Eye (tissue), 1 donor: ENCODE measurements around the gene CEMIP2.
"Not testable (repeated sequence)": the region's sequence is repeated elsewhere in the genome, so short reads cannot be mapped to it uniquely, and the experiment has no call there.

ENCODE experiments used
- DNase-seq: peaks from one replicate; pipeline ENCODE4 v3.0.0-alpha.2; 2015

The CEMIP2 gene

DNA sequence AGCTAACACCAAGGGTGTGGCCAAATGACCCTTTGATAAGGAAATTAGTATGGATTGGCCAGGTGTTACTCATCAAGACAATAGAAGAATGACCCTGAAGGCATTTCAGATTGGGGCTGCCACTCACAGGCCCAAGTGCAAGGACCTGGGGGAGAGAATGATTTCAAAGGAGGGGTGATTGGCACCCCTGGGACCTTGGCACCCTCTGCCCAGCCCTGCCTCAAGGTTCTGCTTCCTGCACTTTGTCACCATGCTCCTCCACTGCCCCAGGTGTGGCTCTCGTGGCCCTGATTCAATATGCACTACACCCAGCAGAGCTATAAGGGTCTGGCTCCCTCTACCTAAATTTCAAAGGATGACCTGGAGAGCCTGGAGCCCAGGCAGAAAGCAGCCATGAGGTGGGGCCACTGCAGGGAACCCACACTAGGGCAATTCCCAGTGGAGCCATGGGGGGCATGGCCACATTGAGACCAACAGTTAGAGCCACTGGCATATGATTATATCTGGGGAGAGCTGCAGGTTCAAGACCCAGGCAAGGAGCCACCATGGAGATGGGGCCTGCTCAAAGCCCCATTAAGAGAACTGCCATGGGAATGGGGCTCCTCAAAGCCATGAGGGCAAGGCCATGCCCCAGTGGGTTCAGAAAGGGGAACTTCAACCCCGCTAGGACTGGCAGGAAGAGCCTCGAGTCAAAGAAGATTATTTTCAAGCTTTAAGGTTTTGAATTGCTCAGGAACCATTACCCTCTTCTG, 93.0 kb downstream of the CEMIP2 start:
- DNase-seq, result no peak

DNA sequence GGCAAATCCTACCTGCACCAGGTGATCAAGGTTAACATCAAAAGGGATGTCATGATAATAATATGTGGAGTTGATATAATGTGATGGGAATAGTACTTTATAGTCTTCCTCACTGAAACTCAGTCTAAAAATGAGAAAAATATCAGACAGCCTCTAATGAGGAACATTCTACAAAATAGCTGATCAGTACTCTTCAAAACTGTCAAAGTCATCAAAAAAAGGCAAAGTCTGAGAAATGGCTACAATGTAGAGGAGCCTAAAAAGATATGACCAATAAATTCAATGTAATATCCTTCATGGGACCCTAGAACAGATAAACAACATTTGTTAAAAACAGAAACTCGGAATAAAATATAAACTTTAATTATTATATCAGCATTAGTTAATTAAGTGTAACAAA, 95.7 kb downstream of the CEMIP2 start:
- no peak for DNase-seq

DNA sequence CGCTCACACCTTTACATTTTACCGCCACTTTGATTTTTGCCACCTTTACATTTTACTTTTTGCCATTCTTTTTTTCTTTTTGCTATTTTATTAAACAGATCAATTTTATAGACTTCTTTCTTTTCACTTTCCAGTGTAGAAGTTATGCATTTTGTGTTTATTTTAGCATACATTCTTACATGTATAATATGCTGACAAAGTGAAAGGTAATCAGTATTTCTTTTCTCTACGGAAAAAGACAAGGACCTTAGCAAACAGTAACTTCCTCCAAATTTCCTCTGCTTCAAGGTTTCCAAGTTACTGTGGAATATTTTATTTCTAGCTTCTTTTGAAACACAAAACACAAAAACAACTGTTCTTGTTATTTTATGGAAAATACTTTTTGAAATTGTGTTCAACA, 97.0 kb downstream of the CEMIP2 start:
- no peak for DNase-seq

DNA sequence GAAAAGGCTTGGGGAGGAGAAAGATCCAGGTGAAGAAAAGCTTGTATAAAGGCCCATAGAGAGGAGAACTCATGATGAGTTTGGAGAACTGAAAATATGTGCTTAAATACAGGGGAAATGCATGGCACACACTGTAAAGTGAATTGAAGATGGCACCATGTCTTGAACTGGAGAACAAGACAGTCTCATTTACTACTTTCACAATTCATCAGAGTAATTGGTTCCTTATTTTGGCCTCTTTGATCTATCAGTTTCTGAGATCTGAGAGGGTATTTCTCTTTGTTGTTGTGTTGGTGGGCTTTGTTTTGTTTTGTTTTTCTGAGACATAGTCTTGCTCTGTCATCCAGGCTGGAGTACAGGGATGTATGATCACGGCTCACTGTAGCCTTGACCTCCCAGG, 98.2 kb downstream of the CEMIP2 start:
- no peak for DNase-seq

DNA sequence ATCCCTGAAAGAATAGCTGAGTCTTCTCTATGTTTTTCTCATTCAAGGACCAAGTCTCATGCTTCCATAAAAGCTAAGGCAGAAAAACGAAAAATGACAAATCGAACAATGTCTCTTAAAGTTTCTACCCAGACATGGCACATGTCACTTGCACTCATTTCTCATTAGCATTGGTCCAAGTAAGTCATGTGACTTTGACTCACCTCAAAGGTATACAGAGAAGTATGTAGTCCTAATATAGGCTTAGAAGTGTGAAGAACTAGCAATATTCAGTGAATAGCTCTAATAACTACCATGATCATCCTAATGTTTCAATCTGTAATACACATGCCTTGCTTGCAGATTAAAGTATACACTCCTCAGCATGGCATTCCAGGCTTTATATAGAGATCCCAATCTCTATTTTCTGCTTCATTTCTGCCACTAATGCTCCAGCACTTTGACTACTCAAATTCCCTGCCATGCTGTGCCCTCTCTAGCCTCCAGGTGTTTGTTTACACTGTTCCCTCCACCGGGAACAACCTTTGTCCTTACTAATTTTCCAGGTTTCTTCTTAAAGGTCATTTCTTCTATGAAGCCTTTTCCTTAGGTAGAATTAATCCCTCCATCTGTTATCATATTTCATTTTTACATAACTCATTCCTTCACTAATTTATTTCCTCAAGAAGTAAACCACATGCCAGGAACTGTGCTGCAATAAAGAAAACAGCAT, 98.9 kb downstream of the CEMIP2 start:
- DNase-seq, result no peak

DNA sequence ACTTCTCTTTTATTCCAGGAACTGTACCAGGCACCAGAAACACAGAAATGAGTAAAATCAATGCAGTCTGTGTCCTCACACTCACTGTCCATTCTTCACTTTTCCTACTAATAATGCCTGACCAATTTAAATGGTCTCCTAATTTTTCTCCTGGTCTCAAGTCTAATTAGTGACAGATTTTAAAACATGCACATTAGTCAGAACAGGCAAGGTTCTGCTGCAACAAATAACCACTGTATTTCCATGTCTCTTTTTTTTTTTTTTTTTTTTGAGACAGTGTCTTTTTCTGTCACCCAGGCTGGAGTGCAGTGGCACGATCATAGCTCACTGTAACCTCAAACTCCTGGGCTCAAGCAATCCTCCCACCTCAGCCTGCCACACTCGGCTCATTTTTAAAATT, 99.6 kb downstream of the CEMIP2 start:
- no peak for DNase-seq

DNA sequence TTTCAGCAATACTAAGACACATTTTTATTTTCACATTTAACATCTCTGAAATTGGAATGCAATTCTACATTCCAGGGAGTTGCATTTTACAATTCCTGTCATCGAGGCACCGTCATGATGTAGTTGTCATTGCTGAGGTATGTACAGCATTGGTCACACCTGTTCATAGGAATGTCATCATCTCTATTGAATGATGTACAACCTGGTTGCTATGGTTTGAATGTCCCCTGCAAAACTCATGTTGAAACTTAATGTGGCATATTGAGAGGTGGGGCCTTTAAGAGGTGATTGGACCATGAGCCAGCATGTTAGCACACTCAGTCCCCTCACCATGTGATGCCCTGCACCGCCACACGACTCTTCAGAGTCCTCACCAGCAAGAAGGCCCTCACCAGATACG, 103.1 kb downstream of the CEMIP2 start:
- no peak for DNase-seq

DNA sequence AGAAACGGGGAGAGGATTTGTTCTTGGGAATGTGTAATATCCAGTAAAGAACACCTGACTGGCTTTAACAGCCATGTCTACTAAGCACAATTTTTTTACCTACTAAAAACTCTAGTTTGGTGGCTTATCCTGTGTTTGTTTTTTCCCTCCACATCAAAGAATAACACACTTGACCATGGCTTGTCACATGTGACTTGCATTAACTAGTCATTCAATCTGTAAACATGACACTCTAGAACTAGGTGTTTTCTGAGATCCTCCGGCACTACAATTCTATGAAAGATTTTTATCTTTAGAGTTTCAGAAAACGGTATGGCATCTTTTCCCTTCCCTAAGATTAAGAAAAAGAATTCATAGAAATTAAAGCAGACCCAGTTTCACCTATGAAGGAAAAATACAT, 103.7 kb downstream of the CEMIP2 start:
- no peak for DNase-seq

DNA sequence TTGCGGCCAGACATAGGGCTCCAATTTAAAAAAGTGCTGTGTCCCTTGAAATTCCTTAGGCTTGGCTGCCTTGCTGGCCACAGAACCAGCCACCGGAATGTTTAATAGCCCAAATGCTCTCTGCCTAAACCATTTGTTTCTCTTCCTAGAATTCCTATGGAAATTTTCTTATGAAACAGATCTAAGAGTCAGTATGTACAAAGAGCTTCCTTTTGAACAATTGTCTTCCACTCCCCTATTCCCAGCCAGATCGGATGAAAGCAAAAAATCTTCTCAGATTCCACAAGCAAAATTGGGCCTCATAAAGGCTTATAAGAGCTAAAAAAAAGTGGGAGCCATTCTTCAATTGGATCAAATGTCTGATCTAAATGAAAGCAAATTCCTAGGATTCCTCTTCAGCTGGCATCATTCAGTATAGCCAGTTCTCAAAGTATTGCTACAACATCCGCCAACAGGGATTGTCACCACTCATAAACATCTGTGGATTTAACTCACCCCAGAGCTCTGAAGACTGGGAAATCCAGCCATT, 104.3 kb downstream of the CEMIP2 start:
- peak; percentile 58 for DNase-seq

DNA sequence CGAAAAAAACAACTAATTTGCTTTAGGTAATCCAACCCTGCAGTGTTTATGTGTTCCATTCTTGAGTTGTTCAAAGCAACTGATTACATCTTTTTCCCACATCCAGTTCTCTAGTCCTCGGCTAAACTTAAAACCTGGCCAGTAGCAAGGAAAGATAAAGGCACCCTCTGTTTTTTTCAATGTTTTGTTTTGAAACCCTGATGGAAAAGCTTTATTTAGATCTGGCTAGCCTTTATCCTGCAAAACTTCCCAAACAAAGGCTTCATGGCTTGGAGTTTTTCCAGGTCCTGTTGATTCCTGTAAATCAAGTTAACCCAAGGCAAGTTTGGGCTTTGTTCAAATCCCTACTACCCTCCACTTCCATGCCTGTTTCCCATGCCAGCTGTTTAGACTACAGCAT, 105.1 kb downstream of the CEMIP2 start:
- peak; percentile 33 for DNase-seq

DNA sequence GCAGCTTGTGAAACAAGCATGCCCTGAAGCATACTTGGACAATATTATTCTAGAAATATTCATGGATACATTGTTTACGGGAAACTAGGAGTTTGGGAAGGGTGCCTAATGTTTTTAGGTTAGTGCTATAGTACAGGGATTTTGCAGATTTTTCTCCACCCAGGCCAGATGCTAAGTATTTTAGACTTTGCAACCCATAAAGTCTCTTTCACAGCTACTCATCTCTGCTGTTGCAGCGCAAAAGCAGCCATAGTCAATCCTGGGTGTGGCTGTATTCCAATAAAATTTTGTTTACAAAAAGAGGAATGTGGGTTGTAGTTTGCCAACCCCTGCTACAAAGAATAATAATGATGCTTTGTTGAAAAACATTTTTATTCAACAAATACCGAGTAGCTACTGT, 106.2 kb downstream of the CEMIP2 start:
- no peak for DNase-seq

DNA sequence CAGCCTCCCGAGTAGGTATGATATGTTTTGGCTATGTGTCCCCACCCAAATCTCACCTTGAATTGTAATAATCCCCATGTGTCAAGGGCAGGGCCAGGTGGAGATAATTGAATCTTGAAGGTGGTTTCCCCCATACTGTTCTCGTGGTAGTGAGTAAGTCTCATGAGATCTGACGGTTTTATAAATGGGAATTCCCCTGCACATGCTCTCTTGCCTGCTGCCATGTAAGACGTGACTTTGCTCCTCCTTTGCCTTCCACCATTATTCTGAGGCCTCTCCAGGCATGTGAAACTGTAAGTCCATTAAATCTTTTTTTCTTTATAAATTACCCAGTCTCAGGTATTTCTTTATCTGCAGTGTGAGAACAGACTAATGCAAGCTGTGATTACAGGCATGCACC, 111.0 kb downstream of the CEMIP2 start:
- not testable (repeated sequence) for DNase-seq

DNA sequence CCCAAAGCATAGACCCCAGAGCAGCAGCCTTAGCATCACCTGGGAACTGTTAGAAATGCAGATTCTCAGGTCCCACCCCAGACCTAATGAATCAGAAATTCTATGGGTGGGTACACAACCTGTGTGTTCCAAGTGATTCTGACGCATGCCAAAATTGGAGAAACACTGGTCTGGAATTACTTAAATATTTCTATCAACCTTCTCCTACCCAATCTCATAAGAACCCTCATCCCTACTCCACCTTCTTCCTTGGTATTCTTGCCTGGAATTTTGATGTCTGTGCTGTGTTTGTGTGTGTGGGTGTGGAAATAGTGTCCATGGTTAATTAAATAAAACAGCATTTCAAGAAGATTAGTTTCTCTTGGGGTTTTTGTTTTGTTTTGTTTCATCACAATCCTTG, 111.8 kb downstream of the CEMIP2 start:
- no peak for DNase-seq

DNA sequence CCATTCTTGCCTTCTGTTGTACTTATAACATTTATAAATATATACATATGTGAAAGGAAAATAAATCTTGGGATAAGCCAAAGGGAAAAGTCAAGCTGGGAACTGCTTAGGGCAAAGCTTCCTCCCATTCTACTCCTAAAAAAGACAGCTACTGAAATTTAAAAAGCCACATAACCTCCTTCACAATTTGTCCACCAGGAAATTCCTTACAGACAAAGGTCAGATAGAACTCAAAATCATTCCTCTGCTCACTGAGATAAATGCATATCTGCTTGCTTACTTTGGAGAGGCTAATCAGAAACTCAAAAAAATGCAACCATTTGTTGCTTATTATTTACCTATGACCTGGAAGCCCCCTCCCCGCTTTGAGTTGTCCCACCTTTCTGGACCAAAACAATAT, 112.5 kb downstream of the CEMIP2 start:
- no peak for DNase-seq

DNA sequence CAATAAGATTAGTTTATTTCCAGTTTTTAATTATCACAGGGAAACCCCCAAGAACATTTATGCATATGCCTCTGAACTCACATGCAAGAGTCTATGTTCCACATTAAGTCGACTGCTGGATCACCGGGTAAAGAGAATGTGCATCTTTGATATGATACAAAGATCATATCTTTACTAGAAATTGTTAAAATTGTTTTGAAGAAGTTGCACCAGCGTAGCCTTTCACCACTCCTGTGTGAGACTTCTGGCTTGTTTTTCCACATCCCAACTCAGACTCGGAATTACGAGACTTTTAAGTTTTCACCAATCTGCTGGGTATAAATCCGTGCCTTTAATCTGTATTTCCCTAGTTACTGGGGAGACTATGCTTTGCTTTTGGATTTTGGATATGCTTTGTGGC, 113.2 kb downstream of the CEMIP2 start:
- DNase-seq, result no peak

DNA sequence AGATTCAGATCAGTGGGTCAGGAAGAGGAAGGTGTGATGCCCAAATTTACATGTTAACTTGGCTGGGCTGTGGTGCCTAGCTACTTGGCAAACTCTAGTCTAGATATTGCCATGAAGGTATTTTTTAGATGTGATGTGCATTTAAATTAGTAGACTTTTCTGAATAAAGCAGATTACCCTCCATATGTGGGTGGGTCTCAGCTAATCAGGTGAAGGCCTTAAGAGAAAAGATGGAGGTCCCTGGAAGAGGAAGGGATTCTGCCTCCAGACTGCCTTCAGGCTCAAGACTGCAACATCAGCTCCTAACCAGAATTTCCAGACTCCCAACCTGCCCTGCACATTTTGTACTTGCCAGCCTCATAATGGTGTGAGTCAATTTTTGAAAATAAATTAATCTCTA, 115.8 kb downstream of the CEMIP2 start:
- DNase-seq, result no peak

DNA sequence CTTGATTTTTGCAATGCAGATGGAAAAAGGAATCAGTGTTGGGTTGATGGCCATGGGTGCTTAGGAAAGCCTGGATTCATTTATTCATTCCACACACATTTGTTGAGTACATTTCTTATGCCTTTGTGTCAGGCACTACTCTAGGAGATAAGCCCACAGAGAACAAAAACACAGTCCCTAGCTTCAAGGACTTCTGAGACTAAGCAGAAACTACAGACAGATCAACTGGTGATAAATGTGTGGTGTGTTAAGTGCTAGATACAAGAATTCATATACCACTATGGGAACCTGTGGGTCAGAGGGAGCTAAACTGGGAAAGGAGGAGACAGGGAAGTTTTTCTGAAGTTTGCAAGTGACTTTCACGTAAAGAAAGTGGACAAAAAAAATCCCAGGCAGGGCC, 119.9 kb downstream of the CEMIP2 start:
- DNase-seq, result no peak

DNA sequence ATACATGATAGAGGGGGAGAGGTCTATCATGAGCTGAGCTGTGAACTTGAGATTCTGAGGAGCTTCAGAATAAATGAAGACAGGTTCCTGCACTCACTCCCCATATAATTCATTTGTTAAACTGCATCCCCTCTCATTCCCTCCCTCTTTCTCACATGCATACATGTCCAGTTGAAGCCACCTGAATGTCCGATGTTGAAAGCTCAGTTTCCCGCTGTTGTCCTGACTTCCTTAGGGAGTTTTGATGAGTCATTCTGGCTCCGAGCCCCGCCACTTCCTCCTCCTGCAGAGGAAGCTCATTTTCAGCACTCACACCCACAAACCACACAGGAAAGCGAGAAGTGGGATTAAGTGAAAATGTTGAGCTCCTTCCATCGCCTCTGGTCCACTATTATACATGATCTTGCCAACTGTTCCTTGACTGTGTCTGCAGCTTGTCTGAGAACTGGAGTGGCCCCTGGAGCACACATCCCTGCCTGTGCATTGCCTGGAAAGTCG, 121.2 kb downstream of the CEMIP2 start:
- DNase-seq, result no peak

DNA sequence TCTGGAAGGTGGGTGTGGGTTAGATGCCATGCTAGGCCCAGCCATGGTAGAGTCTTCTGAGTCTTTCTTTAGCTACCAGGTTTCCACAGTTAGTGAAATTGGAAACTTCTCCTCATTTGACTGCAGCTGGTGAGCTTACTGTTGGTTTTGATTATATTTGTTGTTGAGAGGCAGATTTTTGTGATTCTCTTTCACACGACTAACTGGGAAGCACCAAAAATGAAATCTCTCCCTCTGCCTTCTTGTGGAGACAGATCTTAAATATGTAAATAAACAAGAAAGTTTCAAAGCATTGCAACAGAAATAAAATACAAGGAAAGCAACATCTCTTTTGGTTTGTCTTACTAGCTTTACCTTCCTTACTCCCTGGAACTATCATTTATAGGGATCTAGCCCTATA, 122.2 kb downstream of the CEMIP2 start:
- DNase-seq, result no peak

DNA sequence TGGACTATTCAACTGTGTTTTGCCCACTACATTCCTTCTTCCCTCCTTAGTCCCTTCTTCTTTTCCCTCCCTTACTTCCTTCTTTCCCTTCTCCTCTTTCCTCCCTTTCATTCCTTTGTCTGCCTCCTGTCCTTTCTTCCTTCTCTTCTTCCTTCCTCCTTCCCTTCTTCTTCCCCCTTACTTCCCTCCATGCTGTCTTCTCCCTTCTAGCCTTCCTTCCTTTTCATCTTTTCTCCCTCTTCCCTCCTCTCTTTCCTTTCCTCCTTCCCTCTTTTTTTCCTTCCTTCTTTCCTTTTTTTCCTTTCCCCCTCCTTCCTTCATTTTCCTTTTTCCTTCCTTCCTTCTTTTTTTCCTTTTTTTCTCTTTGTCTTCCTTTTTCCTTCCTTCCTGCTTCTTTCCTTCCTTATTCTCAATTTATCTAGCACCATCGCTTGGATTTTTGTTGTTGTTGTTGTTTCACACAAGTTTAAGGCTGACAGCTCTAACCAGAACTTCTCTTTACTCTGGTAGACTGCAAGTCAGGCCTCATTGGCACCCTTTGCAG, 123.4 kb downstream of the CEMIP2 start:
- no peak for DNase-seq

DNA sequence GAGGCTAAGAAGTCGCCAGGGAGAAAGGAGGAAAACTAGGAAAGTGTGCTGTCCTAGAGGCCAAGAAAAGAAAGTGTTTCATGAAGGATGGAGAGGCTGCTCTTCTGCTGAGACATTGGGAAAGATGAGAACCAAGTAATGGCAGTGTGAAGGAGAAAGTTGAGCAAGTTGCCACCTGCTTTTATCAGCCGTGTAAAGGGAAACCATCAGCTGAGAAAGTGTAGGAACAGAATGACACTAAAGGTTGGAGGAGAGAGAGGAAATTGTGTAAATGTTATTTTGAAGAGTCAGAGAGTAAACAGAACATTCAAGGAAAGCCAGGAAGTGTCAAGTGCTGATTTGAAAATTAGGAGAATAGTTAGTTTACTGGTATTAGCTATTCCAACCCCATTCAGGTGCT, 125.0 kb downstream of the CEMIP2 start:
- no peak for DNase-seq

DNA sequence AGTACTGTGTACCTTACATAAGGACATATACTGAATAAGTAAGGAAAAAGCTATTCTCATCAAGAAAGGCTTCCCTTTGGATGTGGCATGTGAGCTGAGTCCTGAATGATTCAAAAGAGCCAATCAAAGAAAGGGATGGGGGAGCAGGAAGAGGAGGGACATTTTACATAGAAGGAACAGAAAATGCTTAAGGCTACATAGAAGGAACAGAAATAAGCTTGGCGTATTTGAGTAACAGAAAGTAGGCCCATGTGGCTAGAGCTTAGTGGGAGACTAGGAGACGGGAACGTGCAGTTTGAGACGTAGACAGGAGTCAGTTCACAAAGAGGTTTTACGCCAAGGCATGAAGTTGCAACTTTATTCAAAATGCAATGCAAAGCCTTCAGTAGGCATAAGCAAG, 126.3 kb downstream of the CEMIP2 start:
- no peak for DNase-seq

DNA sequence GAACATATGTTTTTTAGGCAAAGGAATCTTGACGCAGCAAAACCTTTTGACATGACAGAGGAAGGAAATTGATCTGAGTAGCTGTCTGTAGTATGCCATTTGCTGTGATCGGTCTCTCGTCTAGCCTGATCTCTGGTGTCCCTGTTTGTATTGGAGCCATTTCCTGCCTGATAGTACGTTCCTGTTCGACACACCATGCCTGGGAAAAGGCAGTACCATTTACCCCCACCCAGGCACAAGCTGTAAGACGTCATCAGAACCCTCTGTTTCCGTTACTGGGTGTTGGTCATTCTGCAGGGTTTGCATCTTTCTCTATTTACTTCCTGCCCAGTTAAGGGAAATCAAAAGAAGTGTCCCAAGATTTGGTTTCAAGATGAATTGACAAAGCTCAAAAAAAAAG, 129.7 kb downstream of the CEMIP2 start:
- no peak for DNase-seq

DNA sequence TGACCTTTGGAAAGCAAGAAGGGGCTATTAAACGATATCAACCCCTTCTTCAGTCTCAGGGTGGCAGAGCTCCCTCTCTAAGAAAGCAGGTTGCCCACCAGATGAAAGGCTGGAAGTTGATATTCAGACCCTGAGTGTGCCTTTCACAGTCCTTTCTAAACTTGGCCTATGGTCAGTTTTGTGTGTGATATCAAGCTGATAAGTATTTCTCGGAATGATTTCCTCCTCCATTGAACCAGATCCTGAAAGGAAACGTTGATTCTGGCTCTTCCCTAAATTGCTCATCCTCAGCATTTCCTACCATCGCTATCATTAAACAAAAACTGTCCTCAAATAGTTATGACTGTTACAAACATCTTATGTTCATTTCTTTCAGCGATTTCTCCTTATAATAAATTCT, 130.4 kb downstream of the CEMIP2 start:
- no peak for DNase-seq
